BE2C (cell line): ENCODE results near the gene RGS16.
A peak's percentile ranks its signal among the peaks of the same experiment; 100 is the strongest.

Source experiments
- DNase-seq: peaks from one replicate; pipeline ENCODE4 v3.0.0-alpha.2; 2020
- H3K27me3 ChIP-seq: fragments of 250-450 bp; sonication (Bioruptor Pico); 2 replicates; pipeline ENCODE4 v1.5.1; 2020; ENCODE audit warnings: mild to moderate bottlenecking
- H3K36me3 ChIP-seq: fragments of 250-450 bp; sonication (Bioruptor Pico); 2 replicates; pipeline ENCODE4 v1.5.1; 2020; ENCODE audit warnings: mild to moderate bottlenecking
- H3K4me1 ChIP-seq: fragments of 250-450 bp; sonication (Bioruptor Pico); 2 replicates; pipeline ENCODE4 v1.5.1; 2020
- H3K4me3 ChIP-seq: 2 replicates; pipeline ENCODE4 v1.5.1; 2011; ENCODE audit warnings: low read depth, low read length
- H3K9me3 ChIP-seq: fragments of 250-450 bp; sonication (Bioruptor Pico); 2 replicates; pipeline ENCODE4 v1.5.1; 2020
- CTCF ChIP-seq: IDR thresholded peaks from 2 replicates; pipeline ENCODE4 v1.5.1; 2012; ENCODE audit warnings: mild to moderate bottlenecking, low read depth, low read length

The RGS16 gene

GRCh38 chr1:182608845-182609610 is 4.8 kb upstream of the RGS16 start:
- Histone ChIP-seq H3K36me3 (peaks cover under 1% of the 10 kb centered on the region; the same call in 1 of the 2 replicates), H3K9me3 (no peaks in the 10 kb centered on the region), H3K4me1 (peaks cover 73% of the 10 kb centered on the region), H3K4me3 (no peak overlapping the region), H3K27me3 (no peaks in the 10 kb centered on the region)
- no peak for DNase-seq
- no peak for TF ChIP-seq CTCF

- peak; percentile 64 for DNase-seq
- no peak for TF ChIP-seq CTCF
- Histone ChIP-seq H3K9me3 (no peaks in the 10 kb centered on the region), H3K4me3 (no peak overlapping the region), H3K4me1 (peaks cover 73% of the 10 kb centered on the region), H3K27me3 (no peaks in the 10 kb centered on the region), H3K36me3 (peaks cover 8% of the 10 kb centered on the region)
Measured at GRCh38 chr1:182608236-182608635, 4.0 kb upstream of the RGS16 start.

DNA sequence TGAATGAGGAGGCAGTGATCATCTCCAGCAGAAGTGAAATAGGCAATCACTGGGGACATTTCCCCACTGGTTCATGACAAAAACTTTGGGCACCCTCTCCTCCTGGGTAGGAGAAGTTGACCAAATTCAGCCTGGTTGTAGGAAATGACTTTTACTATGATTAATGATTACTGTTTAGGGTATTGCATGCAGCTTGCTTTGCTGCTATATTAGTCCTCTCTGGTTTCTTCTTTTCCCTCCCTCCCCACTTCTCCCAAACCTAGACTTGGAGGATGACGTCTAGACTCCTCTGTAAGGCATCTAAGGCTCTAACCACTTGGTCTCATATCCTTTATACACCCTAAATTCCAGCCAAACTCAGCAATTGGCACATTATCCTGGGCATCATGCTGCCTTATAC is 3.4 kb upstream of the RGS16 start:
- Histone ChIP-seq H3K4me3 (no peak overlapping the region), H3K27me3 (no peaks in the 10 kb centered on the region), H3K9me3 (no peaks in the 10 kb centered on the region), H3K4me1 (peaks cover 66% of the 10 kb centered on the region), H3K36me3 (peaks cover 15% of the 10 kb centered on the region)
- no peak for TF ChIP-seq CTCF
- DNase-seq: no peak

- Histone ChIP-seq H3K4me3 (peak overlapping the region; percentile 82), H3K4me1 (peaks cover 31% of the 10 kb centered on the region), H3K27me3 (no peaks in the 10 kb centered on the region), H3K36me3 (peaks cover 54% of the 10 kb centered on the region), H3K9me3 (no peaks in the 10 kb centered on the region)
- no peak for TF ChIP-seq CTCF
- DNase-seq: no peak
Measured at GRCh38 chr1:182603646-182604174, 479 bp downstream of the RGS16 start.

- Histone ChIP-seq H3K27me3 (no peaks in the 10 kb centered on the region), H3K9me3 (no peaks in the 10 kb centered on the region), H3K4me1 (peaks cover 27% of the 10 kb centered on the region), H3K4me3 (peak overlapping the region; percentile 82), H3K36me3 (peaks cover 59% of the 10 kb centered on the region)
- no peak for TF ChIP-seq CTCF
- DNase-seq: no peak
Measured at GRCh38 chr1:182602935-182603645, 1.1 kb downstream of the RGS16 start.

- no peak for TF ChIP-seq CTCF
- Histone ChIP-seq H3K4me3 (peak overlapping the region; percentile 82), H3K4me1 (peaks cover 20% of the 10 kb centered on the region), H3K27me3 (no peaks in the 10 kb centered on the region), H3K9me3 (no peaks in the 10 kb centered on the region), H3K36me3 (peaks cover 59% of the 10 kb centered on the region)
- DNase-seq: no peak
Measured at GRCh38 chr1:182601913-182602312, 2.3 kb downstream of the RGS16 start.
